Measurements from ENCODE around the gene COL4A1.

The COL4A1 gene

GRCh38 chr13:110310541-110311442 lies 3.8 kb upstream of the COL4A1 start:
- DNase-seq (ENCODE audit: low read depth in 2 of 3, low spot score in 1 of 3): no peak

DNA sequence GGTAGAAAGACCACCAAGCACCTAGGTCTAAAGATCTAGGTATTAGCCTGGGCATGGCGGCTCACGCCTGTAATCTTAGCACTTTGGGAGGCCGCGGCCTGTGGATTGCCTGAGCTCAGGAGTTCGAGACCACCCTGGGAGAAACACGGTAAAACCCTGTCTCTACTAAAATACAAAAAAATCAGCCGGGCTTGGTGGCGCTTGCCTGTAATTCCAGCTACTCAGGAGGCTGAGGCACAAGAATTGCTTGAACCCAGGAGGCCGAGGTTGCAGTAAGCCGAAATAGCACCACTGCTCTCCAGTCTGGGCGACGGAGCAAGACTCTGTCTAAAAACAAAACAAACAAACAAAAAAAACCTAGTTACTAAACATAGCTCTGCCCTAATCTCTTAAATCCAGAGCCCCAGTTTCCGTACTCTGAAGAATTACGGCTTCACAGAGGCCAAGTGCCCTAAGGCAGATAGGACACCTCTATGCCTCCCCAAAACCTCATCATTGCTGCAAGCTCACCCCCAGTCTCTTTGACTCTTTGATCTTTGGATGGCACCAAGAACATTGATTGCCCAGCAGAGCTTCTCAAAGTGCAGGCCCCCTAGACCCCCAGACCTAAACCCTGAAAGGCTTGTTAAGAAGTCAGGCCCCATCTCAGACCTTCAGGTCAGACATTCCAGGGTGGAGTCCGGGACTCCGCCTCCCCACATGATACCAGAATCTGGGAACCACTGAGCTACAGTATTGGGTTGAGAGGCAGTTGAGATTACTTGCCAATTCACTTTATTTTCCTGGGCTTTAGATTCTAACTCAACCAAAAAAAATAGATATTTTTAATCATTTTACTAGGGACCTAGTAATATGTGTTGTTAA lies 2.9 kb upstream of the COL4A1 start:
- no peak for DNase-seq (ENCODE audit: low read depth in 2 of 3, low spot score in 1 of 3)

DNA sequence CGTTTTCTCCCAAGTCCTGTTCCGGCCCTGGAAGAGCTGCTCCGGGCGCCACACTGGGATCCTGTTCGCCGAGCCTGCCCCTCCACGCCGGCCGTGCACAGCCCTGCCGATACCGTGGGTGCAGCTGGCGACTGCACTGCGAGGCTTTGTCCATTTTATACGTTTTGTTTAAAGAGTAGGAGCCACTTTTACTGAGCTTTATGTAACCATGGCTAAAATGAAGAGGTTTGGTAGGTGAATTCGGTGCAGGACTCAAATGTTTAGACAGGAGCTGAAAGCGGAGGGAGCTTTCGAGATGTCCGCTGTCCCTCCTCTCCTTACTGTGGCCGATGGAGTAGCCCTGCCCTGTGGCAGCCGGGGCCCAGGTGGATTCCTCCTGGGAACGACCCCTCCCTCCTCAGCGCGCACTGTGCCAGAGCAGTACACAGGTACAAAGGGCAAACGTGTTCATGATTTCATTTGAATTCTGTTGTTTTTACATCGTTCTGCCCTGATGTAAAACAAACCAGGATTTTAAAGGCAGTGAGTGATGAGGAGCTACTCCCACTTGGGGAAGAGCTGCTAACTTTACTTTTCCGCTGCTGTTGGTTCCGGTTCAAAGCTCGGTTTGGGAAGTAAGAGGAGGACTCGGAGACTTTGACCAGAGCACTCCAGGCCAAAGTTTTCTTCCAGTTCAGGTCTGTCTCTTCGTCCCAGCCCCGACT lies 1.9 kb upstream of the COL4A1 start:
- DNase-seq (ENCODE audit: low read depth in 2 of 3, low spot score in 1 of 3): no peak

GRCh38 chr13:110307767-110308655 lies 1.1 kb upstream of the COL4A1 start:
- DNase-seq (ENCODE audit: low read depth in 2 of 3, low spot score in 1 of 3): no peak

DNA sequence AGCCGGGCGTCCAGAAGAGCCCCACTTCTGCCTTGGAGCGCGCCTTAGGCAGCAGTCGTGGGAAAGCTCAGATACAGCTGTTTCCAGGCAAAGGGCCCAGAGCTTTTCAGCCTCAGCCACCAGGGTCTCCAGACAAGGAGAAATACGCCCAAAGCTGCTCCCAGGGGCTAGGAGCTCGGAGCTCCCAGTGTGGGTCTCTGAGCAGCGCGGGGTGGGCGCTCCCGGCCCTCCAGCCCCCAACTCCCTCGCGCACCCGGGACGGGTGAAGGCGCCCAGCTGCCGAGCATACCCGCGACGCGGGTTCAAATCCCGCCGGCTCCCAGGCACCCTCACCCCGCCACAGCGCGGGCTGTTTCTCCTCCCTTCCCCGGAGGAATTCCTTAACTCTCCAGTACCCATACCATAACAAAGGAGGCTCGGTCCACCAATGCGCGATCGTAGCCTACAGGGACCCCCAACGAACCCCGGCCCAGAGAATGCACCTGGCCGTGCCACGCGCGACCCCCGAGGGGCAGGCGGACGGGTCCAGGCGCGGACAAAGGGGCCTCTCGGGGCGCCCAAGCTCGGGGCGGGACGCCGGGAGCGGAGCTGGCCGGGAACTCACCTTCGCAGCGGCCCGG lies 507 bp downstream of the COL4A1 start:
- no peak for DNase-seq (ENCODE audit: low read depth in 2 of 3, low spot score in 1 of 3)

DNA sequence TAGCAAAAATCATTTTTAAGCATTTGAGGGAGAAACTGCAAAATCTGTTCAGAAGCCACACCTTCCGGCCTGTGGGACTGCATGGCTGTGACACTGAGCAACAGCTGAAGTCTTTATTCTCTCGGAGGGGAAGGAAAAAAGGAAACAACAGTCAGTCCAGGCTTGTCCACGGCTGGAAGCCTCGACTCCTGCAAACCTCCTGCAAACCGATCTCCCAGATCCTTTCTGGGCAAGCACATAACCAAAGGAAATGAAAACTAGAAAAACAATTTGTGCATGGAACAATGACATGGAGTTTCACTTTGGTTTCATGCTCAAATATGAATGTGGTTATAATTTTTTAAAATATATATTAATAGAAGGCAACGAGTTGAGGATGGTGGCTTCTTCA lies 1.0 kb downstream of the COL4A1 start:
- no peak for DNase-seq (ENCODE audit: low read depth in 2 of 3, low spot score in 1 of 3)

GRCh38 chr13:110305544-110305943 lies 1.4 kb downstream of the COL4A1 start:
- no peak for DNase-seq (ENCODE audit: low read depth in 2 of 3, low spot score in 1 of 3)

DNA sequence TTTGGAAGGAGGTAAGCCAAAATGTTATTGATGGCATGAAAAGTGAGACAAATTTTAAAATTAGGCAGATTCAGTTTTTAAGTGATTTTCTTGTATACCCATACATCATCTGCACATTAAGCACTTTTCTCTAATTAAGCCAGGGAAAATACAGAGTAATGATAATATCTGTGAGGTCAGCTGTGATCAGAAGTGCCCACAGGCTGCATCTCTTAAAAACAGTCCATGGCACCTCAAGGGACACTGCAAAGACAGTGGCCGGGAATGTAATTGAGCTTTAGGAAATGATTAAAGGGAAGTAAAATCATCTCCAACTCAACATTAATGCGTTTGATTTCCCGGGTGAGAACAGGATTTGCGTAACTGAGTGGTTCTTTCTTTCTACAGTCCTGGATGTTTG lies 2.0 kb downstream of the COL4A1 start:
- no peak for DNase-seq (ENCODE audit: low read depth in 2 of 3, low spot score in 1 of 3)

DNA sequence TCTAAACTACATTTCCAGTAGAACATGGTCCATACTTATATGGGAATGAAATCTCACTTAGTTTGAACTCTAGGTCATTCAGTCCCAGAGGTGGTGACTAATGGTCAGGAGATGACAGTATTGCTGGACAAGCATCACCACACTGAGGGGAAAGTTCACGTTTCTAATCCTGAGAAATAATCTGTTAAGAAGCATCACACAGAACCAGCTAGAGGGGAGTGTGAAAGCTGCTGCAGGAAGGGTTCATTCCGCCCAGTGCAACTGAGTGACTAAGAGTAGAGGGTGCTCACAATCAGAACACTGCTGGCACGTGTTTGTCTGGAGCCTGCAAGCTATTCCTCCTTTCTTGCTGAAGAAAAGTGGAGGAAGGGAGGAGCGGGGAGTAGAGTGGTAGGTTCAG lies 2.7 kb downstream of the COL4A1 start:
- DNase-seq (ENCODE audit: low read depth in 2 of 3, low spot score in 1 of 3): no peak

GRCh38 chr13:110303644-110304043 lies 3.3 kb downstream of the COL4A1 start:
- DNase-seq (ENCODE audit: low read depth in 2 of 3, low spot score in 1 of 3): no peak

DNA sequence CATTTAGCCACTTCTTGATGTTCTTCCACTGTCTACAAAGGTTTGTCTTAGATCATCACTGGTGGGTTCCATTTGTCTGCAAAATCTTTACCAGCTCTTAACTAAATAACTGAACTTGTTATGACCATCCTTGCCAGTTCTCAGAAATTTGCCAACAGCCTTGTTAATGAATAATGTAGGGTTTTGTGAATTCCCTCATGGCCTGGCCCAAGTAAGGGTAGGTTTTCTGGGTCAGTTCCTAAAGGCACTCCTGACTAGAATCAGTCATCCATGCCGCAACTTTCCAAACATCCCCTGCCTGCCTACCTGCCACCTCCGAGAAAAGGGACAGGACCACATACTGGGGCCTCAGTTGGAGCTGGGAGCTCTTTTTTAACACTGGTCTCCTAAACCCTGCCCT lies 4.0 kb downstream of the COL4A1 start:
- DNase-seq (ENCODE audit: low read depth in 2 of 3, low spot score in 1 of 3): no peak

GRCh38 chr13:110301606-110302553 lies 5.1 kb downstream of the COL4A1 start:
- DNase-seq (ENCODE audit: low read depth in 2 of 3, low spot score in 1 of 3): no peak

DNA sequence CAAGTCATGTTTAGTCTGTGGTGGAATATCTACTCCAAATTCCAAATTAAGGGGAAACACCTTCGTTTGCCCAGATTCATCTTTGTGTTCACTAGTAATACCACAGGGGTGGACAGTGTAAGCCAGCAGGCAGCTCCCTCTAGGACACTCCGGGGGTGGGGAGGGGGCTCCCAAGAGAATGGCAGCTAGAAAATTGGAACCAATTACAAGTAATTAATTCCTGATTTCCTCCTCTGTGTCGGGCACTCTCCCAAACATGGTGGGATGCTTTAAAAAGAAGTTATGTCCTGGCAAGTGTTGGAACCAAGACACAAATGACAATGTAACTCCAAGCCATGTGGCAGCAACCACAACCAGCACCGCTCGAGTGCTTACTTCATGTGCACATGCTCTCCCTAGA lies 5.9 kb downstream of the COL4A1 start:
- no peak for DNase-seq (ENCODE audit: low read depth in 2 of 3, low spot score in 1 of 3)

GRCh38 chr13:110300090-110300815 lies 6.7 kb downstream of the COL4A1 start:
- DNase-seq (ENCODE audit: low read depth in 2 of 3, low spot score in 1 of 3): no peak

DNA sequence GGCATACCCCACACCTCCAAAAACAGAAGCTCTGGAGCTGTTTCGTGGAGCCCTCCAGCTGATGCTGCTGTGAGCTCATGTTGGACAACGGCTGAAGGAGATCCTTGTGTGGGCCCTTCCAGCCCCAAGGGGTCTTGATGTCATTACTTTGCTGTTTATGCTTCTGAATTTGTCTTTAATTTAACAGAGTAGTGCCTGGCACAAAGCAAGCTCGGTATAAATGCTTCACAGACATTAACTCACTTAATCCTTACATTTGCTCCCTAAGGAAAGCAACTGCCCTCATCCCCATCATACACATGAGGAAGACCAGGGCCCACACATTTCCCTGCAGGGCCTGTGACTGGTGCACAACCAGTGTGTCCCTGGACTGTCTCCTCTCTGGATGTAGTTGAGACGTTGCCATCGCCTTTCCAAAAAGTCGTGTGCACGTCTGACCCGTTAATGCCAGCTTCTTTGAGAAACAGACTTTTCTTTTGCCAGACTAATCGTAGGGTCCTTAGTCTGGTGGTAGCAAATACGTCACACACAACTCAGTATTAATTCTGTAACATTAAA lies 7.6 kb downstream of the COL4A1 start:
- no peak for DNase-seq (ENCODE audit: low read depth in 2 of 3, low spot score in 1 of 3)

GRCh38 chr13:110298505-110299282 lies 8.3 kb downstream of the COL4A1 start:
- DNase-seq (ENCODE audit: low read depth in 2 of 3, low spot score in 1 of 3): peak; percentile 11 to 27 (median 22)
